DLD1 (cell line): ENCODE measurements around the gene SFXN4.

Experiments used
- in situ Hi-C: cut with HindIII; loops from 2 replicates; pipeline ENCODE4 v1.10.0; 2017; ENCODE audit warnings: low sequenced_read_pairs

The SFXN4 gene, protein sequence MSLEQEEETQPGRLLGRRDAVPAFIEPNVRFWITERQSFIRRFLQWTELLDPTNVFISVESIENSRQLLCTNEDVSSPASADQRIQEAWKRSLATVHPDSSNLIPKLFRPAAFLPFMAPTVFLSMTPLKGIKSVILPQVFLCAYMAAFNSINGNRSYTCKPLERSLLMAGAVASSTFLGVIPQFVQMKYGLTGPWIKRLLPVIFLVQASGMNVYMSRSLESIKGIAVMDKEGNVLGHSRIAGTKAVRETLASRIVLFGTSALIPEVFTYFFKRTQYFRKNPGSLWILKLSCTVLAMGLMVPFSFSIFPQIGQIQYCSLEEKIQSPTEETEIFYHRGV

DNA sequence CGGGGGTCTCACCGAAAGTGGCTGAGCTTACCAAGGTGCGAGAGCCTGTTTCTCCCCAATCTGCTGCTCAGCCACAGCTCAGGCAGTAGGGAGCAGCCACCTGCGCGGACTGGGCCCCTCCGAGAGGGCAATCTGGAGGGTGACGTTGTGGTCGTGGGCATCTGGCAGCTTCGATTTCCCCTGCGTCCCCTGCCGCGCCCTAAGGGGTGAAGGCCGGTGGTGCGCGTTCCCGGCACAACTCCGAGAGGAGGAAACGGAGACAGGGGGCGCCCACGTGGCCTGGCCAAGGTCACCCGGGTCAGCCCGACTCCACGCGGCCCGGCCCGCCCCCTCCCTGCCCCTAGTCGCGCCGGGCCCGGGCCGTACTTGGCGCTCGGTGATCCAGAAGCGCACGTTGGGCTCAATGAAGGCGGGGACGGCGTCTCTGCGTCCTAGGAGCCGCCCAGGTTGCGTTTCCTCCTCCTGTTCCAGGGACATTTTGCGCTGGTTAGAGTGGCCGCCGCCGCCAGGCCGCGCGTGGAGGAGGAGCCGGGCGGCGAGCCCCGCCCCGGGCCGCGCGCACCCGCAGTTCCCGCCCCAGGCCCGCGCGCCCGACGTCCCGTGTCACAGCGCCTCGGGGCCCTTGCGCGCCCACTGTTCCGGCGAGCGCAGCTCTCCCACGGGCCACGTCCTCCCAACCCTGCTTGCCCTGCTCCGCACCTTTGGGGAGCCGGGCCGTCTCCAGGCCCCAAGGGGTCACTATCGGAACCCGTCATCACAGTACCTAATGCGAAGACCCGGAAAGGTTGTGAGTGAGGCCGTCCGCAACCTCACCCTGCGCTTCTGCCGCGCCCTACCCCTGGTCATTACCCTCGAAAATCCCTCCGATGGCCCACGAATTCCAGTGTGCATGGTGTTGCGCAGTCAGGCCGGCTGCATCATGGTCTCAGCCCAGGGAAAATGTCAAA is at the start of gene SFXN4:
Gene SFXN4 (minus strand): TSS at position 544 of the 947 bp plus-strand sequence. CDS start 67 bp downstream, at position 477.
- in situ Hi-C loops = no loop called here

DNA sequence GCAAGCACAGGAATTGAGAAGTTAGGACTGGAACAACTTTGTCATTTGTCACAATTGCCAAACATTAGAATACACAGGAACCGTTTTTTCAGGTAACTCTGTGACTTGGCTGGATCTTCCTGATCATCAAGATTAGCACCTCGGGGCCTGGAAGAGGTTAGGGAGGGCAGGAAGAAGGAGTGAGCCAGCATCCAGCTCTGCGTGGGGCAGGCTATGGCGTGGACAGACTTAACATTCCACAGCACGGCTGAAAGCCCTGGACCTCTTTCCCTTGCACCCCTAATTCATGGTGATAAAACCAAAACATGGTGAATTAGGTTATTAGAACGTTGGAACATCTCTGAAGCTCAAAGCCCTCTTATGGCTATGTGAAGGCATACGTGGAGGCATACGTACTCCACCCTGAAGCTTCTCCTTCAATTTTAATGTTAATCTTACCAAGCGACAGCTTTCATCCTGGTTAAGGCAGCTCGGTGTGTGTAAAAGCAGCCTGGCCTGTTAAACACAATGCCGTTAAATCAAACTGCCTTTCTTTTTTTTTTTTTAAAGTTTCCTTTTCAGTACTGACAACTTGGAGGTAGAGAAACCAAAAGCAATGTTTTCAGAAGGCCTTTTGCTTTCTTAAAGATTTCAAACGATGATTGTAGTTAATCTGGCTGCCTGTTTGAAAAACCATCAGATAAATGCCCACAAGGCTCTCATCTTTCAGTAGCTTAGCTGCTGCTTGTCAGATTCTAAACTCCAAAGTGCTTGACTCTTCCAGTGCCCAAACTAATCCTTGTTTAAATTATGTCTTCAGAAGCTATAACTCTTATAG is 46.3 kb upstream of the SFXN4 start:
- in situ Hi-C loops = loop anchor here (5.0 to 25.0 kb wide), 3 partner anchors 65 to 275 kb away; no protein-coding TSS in a partner anchor

DNA sequence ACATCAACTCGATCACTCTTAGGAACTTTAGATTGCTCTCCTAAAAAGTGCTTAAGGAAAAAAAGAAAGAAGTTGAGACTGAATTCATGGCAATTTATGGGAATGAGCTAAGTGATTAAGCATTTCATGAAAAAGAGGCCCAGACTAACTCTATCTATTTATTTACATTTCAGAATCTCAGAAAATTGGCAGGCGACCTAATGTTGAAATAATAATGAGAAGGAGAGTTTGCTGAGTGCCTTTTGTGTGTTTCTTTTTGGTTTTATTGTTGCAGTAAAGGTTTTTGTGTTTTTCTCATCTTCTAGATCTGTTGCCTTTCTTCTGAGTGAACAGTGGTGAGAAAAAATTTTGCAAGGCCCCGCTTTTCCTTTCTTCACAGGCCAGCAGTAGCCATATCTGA is 45.7 kb upstream of the SFXN4 start:
- in situ Hi-C loops = loop anchor here (5.0 to 25.0 kb wide), 3 partner anchors 66 to 276 kb away; no protein-coding TSS in a partner anchor

DNA sequence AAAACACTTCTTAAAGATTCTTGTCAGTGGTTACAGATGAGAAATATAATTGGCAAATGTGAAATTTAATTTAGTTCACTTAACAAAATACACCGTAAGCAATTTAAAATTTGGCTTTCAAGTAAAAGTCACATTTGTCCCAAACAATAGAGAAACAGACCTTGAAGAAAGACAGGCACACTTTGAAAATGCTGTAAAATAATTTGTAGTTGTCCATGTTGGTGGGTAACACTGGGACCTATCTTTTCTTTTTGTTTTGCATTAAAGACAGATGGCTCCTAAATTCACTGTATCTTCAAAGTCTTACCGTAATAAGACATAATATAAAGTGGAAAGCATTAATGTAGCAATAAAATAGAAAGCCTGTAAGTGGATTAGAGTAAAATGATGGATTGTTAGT is 45.1 kb upstream of the SFXN4 start:
- in situ Hi-C loops = loop anchor here (5.0 to 25.0 kb wide), 3 partner anchors 67 to 277 kb away; no protein-coding TSS in a partner anchor

DNA sequence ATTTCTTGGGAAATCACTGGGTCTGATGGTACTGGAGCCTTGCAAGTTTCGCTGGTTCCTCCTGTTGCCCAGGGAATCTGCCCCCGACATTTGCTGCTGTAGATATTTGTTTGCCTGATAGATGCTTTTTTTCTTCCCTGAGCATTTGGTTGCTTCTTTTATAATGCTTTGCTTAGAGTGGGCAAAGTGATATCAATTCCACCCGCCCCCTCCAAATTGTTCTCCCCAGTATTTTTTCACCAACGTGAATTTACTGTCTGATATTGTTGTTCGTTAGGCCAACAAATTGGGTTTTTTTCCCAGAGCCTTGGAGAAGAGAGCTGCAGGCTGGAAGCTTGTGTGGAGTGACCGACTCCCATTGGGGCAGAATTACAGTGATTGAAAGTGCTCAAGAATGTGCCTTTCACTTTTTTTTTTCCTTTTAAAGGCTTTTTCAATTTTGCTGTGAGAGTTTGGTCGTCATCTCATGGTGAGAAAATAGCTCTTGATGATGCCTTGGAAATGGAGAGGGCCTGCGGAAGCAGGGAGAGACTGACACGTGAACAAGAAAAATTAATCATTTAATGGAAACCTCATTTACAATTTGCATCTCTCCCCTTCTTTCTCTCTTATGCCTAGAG is 44.3 kb upstream of the SFXN4 start:
- in situ Hi-C loops = loop anchor here (5.0 to 25.0 kb wide), 3 partner anchors 67 to 277 kb away; no protein-coding TSS in a partner anchor

DNA sequence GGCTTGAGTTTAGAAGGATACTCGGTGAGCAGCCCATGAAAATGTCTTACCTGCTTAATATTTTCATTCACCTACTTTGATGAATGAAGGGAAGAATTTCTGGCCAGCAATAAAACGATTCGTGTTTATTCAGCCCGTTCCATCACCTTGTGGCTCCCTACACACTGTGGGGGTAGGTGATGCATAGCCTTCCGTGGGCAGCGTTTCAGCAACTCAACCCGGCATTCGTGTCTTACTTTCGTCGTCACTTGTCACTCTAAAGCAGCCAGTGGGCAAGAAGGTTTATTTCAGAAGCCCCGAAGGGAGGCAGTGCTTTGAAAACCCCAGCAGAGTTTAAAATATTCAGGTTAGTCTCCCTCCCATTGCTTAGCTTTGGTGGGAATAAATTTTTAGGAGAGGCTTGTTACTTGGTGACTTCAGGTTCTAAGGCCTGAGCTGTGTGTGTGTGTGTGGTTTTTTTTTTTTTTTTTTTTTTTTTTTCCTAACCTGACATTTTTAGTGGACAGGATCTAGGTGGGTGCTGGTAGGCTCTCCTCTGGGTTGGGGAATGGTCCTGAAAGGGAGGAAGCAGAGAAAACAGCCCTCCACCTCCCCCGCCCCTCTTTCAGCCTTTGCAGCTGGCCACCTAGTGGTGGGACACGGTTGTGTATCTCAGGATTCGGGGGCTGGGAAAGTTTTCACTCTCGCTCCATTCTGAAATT is 43.7 kb upstream of the SFXN4 start:
- in situ Hi-C loops = loop anchor here (25.0 kb wide), 2 partner anchors 203 to 278 kb away; no protein-coding TSS in a partner anchor

DNA sequence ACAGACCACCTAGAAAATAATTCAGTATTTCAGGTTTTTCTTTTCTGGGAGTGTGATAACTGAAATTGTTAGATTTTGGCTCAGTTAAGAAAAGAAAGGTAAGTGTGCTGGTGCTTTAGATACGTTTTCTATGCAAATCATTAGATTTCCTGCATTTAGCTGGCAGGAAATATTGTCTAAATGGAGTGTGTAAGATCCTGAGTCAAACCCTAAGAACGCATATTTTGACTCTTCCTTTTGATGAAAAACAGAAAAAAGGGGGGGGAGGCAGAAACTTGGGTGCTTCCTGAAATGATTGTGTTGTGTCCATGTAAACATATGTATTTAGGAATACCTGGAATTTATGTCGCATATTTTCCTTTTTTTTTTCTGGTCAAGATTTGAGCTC is 43.0 kb upstream of the SFXN4 start:
- in situ Hi-C loops = loop anchor here (25.0 kb wide), 2 partner anchors 204 to 279 kb away; no protein-coding TSS in a partner anchor

DNA sequence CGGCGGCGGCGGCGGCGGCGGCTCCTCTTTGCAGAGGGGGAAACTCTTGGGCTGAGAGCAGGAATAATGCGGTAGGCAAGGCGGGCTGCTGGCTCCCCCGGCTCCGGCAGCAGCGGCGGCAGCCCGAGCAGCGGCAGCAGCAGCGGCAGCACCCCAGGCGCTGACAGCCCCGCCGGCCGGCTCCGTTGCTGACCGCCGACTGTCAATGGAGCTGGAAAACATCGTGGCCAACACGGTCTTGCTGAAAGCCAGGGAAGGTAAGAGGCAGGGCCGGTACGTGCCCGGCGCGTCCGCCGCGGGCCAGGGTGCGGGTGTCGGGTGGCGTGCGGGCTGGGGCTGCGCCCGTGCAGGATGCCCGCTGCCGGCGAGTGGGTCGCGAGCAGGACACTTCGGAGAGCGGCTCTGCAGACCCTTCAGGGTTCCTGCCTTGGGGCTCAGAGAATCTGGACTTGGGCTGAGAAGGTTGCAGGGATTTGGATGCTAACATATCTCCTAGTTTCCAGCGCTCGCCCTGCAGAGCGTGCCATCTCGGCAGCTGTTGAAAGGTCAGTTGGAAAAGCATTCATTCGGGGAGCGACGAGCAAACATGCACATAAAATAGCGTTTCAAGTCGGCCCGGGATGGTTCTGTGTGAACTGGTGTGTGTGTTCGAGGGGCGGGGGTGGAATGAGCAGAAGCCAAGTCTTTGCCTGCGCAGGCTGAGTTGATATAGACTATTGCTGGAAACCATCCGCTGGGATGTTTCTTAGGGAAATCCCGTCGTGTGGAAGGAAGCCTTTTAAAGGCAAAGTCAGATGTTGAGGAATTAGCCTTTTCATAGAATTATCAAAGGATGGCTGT is 42.4 kb upstream of the SFXN4 start:
- in situ Hi-C loops = loop anchor here (25.0 kb wide), 2 partner anchors 204 to 279 kb away; no protein-coding TSS in a partner anchor

DNA sequence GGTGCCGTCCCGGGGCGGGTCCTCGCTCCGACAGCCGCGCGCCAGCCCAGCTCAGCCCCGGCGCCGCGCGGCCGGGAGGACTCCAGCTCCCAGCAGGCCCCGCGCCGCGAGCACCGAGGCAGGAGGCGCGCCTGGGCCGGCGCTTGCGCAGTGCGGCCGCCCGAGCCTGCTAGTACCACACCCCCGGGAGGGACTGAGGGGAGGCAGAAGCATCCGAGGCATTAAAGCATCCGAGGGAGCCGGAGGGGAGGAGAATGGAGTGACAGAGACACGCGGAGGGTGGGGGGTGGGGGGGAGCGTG is 41.8 kb upstream of the SFXN4 start, which contains the start of gene GRK5:
Gene GRK5 (plus strand): TSS at position 206 of the 301 bp plus-strand sequence. CDS start 347 bp downstream, outside the sequence.
- in situ Hi-C loops = loop anchor here (25.0 kb wide), 2 partner anchors 205 to 280 kb away; no protein-coding TSS in a partner anchor

DNA sequence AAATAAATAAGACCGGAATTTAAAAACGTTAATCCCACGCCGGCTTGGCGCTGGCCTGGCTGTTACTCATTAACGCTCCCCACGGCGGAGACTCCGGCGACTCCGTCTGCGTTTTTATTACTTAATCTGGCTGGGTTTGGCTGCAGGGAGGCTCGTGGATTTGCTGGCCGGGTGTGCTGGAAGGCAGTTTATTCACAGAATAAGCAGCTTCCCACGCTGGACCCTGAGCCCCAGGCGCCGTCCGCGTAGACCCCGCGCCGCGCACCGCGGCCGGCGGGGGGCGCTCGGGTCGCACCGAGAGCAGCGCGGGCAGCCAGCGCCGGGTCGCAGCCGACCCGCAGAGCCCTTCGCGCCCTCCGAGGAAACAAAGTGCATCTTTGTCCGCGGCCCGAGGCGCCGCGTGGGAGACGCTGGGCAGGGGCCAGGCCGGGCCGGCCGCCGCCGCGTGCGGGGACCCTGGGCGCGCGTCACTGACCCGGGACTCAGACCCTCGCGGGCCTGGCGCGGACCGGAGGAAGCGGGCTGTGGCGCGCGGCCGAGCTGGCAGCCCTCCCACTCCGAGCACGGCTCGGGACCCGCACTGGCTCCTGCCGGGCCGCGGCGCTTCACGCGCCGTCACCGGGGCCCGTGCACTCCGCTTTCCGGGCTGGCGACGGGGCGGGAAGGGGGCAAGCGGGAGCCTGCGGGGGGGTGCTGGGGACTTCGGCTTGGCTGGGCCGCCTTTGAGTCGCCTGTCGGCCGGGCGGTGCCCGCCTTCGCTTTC is 41.3 kb upstream of the SFXN4 start:
- in situ Hi-C loops = loop anchor here (25.0 kb wide), 2 partner anchors 206 to 281 kb away; no protein-coding TSS in a partner anchor

DNA sequence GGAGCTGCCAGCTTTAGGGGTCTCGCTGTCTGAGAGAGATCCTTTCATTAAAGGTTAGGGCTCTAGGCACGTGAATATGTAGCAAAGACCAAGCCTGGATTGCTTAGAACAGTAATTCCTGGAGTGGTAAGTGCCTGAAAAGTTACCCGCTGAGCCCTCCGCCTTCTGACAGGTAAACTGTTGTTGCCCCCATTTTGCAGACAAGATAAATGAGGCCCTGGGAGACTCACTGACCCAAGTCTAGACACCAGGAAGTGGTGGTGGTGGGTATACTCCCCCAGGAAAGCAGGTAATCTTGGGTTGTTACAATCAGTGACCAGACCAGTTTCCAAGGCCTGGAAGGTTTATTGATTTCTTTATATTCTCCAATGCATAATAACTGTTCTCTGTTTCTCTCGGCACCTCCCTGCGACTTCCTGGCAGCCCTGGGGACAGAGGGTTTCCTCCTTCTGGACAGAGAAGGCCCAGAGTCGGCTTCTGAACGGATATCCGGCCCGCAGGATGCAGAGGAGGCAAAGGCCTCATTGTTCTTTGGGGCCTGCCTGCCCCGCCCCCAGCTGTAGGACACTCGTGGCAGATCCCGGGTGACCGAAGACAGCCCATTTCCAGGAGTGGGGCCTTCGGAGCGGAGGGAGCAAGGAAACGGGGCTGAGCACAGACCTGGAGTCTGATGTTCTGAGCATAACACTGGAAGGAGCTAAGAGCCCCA is 40.5 kb upstream of the SFXN4 start:
- in situ Hi-C loops = loop anchor here (25.0 kb wide), 2 partner anchors 206 to 281 kb away; no protein-coding TSS in a partner anchor

DNA sequence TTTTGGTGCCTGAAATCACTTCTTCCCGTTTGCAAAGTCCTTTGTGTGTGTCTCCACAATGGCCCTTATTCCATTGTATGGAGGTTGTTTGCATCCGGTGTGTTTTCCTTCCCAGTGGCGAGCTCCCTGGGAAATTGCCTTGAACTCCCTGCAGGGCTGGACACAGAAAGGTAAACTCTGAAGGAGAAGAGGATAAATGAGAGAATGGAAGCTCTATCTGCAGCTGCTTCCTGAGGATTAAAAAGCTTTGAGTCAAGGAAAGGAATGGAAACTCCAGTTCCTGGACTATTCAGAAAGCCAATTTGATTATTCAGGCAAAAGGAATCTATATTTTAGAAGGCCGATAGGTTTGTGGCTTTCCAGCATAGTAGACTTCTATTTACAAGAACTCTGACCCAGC is 37.5 kb upstream of the SFXN4 start:
- in situ Hi-C loops = loop anchor here (25.0 kb wide), 2 partner anchors 209 to 284 kb away; no protein-coding TSS in a partner anchor

DNA sequence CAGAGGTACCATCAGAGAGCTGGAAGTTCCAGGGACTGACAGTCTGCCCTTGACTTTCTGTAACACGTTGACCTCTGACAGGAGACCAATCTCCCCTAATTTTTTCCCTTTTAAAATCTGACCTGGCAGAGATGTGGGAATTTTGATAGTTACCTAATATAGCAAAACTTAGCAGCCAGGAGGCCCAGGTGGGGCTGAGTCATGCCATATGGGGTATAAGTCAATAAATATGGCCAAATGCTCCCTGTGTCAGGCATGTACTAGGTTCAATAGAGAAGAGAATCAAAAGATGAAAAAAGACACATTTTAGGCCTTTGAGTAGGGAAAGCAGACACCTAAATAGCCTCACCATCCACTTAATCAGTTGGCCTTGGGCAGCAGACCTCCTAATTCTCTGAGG is 35.7 kb upstream of the SFXN4 start:
- in situ Hi-C loops = loop anchor here (25.0 kb wide), 2 partner anchors 211 to 286 kb away; no protein-coding TSS in a partner anchor

DNA sequence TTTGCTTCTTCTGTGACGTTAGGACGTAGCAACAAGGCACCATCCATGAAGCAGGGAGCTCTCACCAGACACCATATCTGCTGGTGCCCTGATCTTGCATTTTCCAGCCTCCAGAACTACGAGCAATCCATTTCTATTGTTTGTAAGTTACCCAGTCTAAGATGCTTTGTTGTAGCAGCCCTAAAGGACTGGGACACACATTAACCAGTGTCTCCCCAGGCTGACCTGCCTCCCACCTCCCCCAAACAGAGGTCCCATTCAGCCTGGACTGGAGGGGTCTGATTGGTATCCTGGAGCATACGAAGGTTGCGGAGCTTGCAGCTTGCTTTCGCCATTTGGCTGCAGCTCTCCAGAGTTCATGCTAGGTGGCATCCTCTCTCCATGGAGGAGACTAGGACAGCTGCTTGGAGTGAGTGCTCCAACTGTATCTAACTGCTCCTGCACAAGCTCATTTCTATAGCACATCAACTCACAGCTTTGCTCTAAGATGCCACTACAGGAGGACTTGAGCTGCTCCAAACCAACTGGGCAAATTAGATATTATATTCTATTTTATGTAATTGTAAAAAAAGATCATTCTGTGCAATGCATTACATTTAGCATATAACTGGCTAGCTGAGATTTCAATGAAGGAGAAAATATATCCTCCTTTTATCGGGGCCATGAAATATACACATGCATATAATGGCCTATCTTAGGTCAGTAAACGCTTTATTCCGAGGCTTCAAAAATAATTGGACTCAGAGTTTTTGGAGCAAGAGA is 33.9 kb upstream of the SFXN4 start:
- in situ Hi-C loops = no loop called here

DNA sequence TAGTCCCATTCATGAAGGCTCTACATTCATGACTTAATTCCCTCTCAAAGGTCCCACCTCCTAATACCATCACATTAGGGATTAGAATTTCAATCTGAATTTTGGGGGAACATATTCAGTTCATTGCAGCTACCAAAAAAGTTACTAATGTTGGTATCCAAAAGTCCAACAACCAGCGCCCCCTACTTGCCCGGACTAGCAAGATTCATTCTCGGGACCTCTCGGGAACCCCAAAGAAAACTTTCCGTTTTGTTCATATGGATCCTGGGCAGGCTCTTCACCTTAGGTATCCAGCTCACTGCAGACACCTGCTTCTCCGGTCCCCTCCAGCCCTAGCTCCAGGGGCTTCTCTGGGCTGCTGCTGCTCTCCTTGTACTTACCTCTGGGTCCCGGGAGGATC is 32.9 kb upstream of the SFXN4 start:
- in situ Hi-C loops = no loop called here

DNA sequence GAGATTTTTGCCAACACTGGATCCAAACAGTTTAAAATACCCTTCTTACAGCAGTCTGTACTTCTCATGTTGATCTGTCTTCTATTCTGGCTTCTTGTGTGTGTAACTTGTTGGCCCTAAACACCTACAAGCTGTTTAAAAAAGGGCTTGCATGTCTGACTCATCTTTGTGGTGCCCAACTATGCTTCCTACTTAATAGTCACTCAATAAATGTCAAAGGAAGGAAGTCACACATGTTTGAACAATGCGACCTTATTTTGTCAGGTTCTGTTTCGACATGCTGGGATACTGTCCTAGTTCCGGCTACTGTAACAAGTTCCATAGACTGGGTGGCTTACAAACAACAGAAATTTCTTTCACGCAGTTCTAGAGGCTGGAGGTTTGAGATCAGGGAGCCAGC is 32.4 kb upstream of the SFXN4 start:
- in situ Hi-C loops = no loop called here
